Suppressor macrophage treated with lipopolysaccharide for 1 hour (primary cell): ENCODE measurements around the gene SMIM36.
"Not testable (repeated sequence)": the region's sequence is repeated elsewhere in the genome, so short reads cannot be mapped to it uniquely, and the experiment has no call there.

Experiments used
- DNase-seq, 3 donors: peaks; one replicate each; pipeline ENCODE4 v3.0.0-alpha.2; 2020 to 2022

The SMIM36 gene

DNA sequence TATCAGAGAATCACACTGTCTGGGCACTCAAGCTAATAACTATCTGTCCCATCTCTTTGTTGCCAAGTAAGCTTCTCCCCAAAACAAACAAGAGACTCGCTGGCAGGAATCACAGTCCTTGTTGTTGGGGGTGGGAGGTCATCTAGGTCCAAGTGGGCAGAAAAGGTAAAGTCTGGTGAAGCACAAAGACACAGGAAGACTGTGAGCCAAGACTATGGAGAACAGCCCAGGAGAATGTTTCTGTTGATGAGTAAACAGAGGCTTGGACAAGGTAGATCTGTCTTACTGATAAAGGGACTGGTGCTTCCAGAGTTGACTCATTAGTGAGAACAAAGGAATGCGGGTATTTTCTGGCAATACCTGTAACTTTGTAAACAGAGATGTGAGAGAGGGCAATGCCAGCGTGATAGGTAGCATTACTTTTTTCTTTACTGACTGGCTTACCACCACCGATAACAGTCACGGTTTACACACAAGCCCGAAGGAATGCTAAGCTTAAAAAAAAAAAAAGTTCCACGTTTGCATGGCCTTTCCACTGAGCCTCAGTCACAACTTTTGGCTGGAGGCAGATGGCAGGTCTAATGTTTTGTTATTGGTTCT, 78.1 kb downstream of the SMIM36 start:
- DNase-seq, result no peak

DNA sequence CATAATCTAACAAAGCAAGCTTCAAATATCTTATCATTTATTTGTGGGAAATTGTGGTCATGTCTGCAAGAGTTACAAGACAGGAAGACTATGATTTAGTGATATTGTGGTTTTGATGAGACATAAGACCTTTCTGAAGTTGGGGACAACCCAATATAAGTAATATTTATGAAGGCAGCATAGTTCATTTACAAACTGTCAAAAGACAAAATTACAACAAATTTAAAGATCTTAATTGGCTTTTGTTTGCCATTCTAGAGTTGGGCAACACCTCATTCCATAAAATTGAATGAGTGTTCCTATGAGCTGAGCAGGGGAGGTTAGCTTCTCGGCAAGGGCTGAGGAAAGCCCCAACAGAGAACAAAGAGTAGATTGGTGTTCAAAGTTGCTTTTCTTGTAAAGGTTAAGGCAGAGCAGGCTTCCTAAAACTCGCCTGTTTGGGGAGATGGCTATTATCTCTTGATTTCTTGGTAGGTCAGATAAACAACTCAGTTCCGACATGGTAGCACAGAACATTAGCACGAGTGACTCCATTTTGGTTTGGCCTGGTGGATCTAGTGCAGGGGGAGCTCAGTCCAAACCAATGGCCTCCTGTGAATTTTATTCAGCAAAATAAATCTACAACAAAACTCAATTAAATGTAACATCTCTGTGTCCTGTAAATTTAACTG, 78.8 kb downstream of the SMIM36 start:
- peak in 1 of 3 donors; percentile 37 for DNase-seq

- not testable (repeated sequence) for DNase-seq
Measured at GRCh38 chr17:55431914-55432313, 79.3 kb downstream of the SMIM36 start.

DNA sequence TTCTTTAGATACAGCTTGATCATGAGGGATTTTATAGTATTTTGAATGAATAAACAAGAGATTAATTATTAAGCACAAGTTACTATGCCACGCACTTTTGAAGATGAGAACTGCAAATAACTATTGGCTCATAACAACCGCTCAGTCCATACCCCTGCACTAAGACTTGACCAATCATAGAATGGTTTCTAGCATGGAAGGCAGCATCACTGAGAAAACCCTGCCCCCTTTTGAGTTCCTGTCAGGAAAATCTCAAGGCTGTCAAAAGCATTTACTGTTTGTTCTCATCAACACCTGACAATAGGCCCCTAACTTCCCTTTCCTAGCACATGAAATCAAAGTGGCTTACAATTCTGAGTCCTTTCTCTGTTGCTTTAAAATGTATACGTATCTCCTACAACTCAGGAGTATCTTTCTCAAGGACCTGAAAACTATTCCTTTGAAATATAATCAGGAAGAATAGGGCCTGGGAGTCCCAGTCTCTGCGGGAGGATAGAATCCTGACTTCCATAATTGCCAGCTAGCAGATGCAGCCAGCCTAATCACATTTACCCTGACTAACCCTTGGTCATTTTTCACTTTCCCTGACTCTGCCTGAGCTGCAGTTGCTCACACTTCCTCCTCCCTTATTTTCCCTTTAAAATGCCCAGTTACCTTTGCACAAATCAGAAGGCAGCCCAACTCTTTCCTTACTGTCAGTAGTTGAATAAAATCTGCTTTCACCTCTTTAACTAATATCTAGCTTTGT, 80.5 kb downstream of the SMIM36 start:
- DNase-seq, result peak; percentile 53 to 64 (median 62)

GRCh38 chr17:55427587-55427882, 83.7 kb downstream of the SMIM36 start:
- no peak for DNase-seq

GRCh38 chr17:55426851-55427586, 84.2 kb downstream of the SMIM36 start:
- peak; percentile 63 to 83 (median 82) for DNase-seq

DNA sequence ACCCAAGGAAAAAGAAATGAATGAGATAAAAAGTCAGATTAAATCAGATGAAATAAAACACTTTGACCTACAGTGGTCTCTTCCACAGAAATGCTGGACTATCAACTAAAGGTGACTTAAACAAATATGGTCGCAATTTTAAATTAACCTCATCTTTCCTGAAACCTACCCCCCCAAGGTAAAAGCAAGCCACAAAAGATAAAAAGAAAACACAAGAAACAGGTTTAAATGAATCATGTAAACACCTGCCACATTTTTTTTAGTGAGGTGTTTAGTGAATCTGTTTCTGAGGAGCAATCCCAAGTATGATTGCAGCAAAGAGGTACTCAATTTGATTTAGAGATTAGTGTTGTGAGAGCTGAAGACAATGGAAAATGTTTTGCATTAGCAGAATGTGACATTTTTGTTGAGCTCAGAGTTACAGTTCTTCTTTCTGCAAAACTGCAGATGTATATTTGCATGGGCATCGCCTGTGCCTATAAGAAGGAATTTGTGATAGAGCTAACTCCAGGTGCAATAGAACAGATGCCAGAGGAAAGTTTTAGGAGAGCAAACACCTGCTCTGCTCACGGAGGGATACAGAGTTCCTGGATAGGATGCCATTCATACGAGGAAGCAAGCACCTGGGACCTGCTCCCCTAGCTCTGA, 86.2 kb downstream of the SMIM36 start:
- no peak for DNase-seq

DNA sequence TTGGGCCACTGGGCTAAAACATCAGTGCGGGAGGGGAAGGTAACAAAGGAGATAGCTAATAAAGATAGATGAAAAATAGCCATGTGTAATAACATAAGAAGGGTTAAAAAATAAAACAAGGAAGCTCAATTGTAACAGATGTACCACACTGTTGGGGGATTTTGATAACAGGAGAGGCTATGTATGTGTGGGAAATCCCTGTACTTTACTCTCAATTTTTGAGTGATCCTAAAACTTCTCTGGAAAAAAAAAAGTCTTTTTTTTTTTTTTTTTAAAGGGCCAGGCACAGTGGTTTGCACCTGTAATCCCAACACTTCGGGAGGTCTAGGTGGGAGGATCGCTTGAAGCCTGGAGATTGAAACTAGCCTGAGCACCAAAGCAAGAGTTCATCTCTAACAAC, 87.7 kb downstream of the SMIM36 start:
- DNase-seq, result peak in 1 of 3 donors; percentile 30

DNA sequence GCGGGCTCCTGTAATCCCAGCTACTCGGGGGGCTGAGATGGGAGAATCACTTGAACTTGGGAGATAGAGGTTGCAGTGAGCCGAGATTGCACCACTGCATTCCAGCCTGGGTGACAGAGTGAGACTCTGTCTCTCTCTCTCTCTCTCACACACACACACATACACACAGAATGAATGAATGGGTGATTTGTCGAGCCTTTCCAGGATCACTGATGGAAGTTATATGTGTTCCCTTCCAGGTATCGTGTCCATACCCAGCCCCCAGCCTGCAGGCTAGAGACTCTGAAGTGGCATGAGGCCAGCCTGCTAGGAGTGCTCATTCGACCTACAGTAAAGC, 88.5 kb downstream of the SMIM36 start:
- not testable (repeated sequence) for DNase-seq

DNA sequence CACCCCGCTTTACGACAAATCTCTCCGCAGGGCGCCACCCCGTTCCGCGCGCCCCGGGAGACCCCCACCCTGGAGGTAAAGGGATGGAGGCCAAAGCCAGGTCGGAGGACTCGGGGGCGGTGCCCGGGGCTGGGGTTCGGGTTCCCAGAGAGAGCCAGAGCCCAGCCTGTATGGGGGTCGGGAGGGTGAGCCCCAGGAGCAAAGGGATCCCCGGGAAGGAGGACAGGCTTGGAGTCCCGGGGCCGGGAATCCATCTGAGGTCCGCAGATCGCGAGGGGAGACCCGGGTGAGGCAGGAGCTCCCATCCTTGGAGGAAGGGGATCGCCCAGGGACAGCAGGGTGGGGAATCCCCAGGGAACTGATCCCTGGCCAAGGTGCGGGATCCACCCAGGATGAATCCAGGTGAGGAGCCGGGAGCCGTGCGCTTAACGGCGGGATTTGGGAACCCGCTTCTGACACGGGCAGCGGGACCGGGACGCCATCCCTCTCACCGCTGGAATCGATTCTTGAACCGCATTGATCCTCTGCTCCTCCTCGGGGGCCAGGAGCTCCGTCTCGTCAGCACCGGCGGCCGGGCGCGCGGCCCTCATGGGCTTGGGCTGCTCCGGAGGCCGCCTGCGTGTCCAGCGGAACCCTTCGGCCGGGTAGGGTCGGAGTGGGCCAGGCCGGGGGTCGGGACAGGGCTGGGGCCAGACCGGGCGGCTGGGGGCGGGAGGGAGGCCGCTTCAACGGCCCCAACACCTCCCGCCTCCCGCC, 89.9 kb downstream of the SMIM36 start, which contains the start of gene MMD:
Gene MMD, minus strand, starts transcription at position 657 of the 756 bp plus-strand sequence. Its CDS starts 140 bp downstream, at position 517.
- DNase-seq, result peak; percentile 26 to 38 (median 31)

DNA sequence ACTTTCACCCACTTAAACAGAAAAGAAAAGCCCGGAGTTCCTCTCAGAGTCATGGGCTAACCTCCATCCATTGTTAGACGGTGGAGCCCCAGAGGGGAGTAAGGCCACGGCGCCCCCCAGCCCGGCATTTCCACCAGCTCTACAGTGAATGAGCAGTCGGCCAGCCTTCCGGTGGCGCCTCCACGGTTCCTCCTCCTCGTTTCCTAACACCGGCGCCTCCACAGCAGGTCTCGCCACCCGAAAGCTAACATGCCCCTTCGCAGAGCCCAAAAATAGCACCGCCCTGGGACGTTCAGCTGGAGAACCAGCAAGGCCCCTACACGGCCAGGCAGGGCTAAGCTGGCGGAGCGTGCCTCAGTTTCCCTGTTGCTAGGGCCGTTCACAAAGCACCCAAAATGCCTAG, 90.5 kb downstream of the SMIM36 start:
- peak; percentile 71 to 74 (median 73) for DNase-seq

GRCh38 chr17:55420067-55420775, 91.0 kb downstream of the SMIM36 start:
- peak; percentile 71 to 86 (median 82) for DNase-seq

GRCh38 chr17:55418369-55419268, 92.6 kb downstream of the SMIM36 start:
- no peak for DNase-seq

DNA sequence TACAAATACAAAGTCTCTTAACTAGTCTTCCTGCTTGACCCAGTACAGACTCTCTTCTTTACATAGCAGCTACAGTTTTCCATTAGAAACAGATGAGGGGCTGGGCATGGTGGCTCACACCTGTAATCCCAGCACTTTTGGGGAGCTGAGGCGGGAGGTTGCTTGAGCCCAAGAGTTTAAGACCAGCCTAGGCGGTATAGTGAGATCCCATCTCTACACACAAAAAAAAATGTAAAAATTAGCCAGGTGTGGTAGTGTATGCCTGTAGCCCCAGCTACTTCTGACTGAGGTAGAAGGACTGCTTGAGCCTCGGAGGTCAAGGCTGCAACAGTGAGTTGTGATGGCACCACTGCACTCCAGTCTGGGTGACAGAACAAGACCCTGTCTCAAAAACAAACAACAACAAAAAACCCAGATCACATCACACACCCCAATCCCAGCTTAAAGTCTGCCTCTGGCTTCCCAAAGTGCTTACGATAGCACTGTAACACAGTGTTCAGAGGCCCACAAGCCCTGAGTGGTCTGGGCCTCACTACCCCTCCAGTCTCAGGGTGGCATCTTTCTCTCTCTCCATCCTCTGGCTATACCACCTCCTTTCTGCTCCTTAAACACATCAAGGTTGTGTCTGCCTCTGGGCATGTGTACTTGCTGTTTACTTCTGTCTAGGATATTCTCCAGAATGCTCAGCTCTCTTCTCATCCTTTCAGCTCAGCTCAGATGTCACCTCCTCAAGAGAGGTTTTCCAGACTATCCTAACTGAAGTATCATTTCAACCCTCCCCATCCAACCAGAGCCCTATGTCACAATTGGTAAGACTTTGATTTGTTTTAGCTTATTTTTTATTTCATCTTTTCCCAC, 93.6 kb downstream of the SMIM36 start:
- DNase-seq, result no peak

GRCh38 chr17:55416470-55417052, 94.7 kb downstream of the SMIM36 start:
- peak; percentile 57 to 74 (median 64) for DNase-seq

DNA sequence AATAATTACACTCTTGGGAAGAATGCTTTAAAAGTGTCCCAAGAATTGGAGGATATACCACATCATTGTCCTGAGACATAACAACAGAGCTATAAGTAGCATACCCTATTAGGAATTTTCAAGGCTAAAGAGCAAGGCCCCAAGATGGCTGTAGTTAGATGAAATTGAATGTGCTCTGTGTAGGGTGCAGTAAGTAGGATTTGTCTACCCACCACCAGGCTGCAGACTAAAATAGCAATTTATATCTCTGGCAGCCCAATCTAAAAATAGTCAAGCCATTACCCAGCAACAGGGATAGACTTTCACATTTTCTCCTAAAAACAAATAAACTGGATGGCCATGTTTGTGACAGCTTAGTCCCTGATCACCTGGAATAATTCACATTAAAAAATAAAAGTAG, 95.3 kb downstream of the SMIM36 start:
- DNase-seq, result no peak

DNA sequence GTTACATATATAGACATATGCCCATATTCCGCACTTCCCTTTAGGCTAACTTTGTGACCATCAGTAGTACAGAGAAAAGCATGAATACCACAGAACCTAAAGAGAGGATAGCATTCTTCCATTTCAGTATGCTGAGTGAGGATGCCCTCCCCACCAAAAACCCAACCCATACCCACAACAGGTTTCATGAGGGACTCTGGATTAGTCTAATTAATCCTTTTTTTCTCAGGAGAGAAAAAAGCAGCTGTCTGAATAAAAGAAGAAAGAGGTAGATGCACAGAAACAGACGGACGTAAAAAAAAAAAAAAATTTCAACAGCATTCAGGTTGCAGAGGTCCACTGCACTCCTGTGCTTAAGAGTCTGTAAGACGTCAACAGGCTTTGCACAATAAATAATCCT, 96.3 kb downstream of the SMIM36 start:
- no peak for DNase-seq

DNA sequence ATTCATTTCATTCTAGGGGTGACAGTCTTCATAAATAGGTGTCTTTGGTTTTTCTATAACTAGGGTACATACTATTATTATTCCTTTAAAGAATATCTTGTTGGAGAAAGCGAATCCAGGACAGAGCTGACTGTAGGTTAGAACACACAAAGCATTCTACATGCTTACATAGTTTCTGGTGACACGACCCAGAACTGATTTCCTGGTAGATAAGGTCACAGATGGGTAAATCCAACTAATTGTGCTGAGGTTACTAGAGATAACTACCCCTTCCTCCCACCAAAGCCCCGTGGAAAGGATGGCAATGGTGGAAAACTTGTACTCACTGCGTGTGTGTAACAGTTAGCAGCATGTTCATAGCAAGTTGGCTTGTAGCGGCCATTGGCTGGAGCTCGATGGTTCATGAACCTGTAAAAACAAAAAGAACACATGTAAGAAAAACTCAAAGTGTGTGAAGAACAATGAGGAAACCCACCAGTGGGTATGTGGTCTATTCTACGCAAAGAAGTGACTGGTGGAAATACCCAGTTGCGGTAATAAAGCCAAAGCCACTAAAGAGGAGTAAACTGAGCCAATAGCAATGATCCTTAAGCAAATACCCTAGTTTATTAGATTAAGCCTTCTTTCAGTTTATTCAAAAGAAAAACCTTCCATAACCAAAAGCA, 97.3 kb downstream of the SMIM36 start:
- no peak for DNase-seq
